ENCODE data around the gene UBXN10.

The UBXN10 gene, protein sequence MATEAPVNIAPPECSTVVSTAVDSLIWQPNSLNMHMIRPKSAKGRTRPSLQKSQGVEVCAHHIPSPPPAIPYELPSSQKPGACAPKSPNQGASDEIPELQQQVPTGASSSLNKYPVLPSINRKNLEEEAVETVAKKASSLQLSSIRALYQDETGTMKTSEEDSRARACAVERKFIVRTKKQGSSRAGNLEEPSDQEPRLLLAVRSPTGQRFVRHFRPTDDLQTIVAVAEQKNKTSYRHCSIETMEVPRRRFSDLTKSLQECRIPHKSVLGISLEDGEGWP
- total RNA-seq = 0.42 to 0.87 reads per million in 2 experiments

DNA sequence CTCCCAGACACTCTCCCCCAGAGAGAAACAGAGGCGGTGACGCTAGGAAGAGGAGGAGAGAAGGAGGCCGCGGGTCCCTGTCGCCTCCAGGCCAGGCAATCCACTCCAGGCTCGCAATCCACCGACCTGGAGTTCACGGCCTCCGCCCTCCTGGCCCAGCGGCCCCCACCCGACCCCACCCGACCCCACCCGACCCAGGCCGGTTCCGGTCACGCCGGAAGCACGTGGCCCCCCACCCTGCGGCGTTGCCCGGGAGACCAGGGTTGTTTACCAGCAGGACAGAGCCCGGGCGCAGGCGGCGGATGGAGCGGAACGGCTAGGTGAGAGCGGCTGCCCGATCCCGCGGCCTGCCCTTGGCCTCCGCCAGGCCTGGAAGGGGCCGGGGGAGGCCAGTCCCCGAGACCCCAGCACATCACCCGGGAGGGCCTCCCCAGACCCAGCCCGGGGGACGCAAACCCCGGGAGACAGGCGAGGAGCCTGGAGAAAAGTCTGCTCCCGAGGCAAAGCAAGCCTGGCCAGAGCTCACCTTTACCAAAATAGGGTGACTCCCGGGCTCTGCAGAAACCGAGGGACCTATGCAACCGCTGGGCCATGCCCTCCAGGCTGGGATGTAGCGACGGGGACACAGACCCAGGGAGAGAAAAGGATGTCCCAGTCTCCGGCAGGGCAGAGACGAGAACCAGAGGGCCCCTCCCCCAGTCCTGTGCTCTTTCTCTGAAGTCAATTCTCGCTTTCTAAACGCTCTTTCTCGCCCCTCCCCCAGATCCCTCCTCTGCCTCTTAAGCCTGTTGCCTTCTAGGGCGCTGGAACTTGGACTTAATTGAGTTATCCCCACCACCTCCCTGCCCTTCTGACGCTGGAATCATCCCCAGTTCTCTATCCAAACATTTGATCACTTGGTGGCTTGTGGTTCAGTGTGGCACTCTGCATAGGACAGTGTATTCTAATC lies at the start of gene UBXN10, which contains the start of gene PLA2G2C:
TSS of gene UBXN10 (plus strand) at position 263 of the 949 bp plus-strand sequence. CDS start 4,466 bp downstream, outside the sequence.
TSS of gene PLA2G2C (minus strand) at position 685 of the 949 bp plus-strand sequence. CDS start 9,155 bp downstream, outside the sequence.
- peak; percentile 14 for DNase-seq (ENCODE audit: low read depth)

DNA sequence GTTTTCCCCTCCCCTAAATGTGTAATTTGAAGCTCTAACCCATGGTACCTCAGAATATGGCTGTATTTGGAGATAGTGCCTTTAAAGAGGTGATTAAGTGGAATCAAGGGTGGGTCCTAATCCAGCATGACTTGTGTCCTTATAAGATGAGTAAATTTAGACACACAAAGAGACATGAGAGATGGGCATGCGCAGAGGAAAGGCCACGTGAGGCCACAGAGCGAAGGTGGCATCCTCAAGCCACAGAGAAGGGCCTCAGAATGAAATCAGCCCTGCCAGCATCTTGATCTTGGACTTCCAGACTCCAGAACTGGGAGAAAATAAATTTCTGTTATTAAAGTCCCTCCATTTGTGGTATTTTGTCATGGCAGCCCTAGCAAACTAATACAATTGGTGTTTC lies 49.6 kb upstream of the UBXN10 start:
- no peak for DNase-seq (ENCODE audit: low read depth)

DNA sequence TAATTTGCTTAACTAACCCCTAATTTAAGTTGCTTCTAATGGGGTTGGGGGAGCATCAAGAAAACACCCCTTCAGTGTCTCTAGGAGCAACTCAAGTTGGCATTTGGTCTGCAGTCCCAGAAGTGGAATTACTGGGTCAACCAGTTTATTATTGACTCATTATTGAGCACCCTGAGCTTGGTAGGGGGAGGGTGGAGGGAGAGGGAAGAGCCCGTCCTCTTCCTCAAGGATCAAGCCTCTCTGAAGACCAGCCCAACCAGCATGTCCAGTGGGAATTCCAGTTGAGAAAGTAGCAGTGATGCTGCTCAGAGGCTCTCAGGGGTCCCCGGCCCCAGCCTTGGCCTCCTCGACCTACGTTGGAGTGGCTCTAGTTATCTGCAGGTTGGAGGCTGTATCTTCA lies 48.8 kb upstream of the UBXN10 start:
- DNase-seq (ENCODE audit: low read depth) = no peak

DNA sequence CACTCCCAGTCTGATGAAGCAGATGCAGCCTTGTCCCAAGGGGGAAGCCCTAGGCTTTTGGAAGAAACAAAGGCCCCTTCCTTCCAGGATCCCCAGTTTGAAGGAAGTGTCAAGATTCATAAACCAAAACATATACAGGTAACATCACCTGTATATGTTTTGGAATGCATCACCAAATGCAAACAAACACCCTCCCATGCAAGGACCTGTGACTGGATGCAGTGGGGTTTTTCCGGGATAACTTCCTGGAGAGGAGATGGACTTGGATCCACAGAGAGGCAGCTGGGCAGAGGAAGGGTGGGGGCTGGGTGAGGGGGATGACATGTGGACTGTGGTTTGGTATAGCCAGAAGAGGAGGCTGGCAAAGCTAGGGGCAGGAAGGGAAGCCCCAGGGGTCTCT lies 48.3 kb upstream of the UBXN10 start:
- no peak for DNase-seq (ENCODE audit: low read depth)

DNA sequence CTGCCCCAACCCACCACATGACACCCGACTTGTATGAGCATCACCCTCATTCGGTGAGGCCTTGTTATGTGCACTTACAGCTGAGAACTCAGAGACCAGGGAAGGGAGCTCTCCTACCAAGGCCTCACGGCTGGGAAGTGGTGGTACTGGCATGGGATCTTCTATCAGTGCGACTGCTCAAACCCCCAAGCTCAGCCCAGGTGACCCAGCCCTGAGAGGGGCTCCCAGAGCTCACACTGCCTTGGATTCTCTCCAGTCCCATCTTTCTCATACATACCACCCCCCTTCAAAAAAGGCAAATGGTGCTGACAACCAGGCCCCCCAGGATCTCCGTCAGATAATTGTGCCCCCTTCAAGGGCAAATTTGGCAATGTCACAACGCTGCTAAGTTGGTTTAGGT lies 47.5 kb upstream of the UBXN10 start:
- DNase-seq (ENCODE audit: low read depth) = no peak

DNA sequence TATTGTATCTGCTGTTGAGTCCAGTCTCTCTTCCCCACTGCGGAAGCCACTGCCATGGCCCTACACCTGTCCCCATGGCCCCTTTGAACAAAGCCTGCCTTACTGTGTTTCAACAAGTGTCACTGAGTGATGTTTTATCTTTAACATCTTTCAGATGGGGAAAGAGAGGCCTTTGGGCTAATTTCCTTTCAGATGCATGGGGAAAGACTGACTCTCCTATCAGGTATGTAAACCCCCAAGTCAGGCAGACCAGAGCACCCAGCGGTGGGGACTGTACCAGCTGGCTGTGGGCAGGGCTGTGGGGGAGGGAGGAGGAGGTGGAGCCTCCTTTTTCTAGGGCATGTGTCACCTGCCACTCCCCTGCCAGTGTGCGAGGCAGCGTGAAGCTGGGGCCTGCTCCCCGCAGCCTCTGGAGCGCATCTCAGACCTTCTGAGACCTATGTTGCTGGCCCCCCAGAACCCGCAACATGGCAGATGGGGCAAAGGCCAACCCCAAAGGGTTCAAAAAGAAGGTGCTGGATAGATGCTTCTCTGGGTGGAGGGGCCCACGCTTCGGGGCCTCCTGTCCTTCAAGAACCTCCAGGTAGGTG lies 46.8 kb upstream of the UBXN10 start, which contains the start of gene PLA2G2F:
TSS of gene PLA2G2F (plus strand) at position 363 of the 590 bp plus-strand sequence. CDS start at position 468, 105 bp downstream.
- DNase-seq (ENCODE audit: low read depth) = no peak

DNA sequence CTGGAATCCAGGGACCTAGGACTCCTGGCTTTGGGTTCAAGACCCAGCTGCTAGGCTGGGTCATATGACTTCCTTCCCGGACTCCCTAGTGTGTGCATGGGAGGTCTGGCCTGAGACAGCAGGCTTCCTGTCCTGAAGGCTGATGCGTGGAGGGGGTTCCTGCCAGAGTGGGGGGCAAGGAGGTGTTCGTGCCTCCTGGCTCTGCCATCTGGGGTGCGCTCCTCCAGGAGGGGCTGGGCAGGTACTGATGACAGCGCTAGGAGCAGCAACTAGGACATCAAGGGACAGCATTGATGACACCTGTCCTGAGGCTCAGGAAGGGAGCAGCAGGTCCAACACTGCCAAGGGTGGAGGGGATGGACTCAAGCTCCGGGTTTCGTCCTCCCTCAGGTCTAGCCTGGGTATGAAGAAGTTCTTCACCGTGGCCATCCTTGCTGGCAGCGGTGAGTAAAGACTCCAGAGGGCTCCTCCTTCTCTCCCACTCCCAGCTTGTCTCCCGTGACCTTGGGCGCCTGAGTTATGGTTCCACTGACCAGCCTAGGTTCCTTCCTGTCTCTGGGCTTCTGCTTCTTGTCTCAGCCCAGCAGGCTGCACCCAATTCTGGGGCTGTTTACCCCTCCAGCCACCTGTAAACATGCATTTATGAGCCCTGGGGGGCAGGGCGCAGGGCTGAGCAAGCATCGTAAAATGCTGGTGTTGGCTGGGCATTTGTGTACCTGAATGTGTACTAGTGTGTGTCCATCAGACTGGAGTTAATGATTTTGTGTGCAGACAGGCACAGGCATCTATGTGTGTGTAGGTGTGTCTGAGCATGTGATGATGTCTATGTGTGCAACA lies 45.9 kb upstream of the UBXN10 start:
- no peak for DNase-seq (ENCODE audit: low read depth)

DNA sequence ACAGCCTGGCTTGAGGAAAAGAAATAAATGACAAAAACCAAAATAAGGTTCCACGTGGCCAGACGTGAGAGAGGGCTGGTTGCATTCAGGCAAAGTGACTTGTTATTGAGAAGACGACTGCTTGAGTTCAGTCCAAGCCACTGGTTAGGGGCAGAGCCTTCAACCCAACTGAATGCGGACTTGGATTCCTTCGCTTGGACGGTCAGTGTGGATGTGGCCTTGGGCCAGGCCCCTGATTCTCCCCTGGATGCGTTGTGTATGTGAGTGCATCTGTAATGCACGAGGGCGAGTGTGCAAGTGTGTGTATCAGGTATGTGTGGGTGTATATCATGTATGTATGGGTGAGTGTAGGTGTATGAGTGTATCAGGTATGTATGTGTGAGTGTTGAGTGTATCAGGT lies 44.9 kb upstream of the UBXN10 start:
- no peak for DNase-seq (ENCODE audit: low read depth)

DNA sequence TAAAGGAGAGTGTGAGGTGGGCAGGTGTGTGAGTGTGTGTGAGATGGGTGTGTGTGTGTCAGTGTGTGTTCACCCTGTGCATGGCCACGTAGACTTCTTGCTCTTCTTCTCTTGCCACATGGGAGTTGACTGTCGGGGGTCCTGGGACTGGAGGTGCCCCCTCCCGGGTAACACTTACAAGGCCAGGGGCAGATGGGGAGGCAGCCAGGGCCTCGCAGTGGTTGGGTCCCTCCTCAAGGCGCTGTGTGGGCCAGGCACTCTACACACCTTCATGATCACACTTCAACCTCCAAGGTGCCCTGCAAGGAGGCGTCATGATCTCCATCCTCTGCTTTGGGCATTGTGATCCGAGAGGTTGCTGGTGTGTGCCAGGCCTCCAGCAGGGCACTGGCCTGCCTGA lies 44.4 kb upstream of the UBXN10 start:
- no peak for DNase-seq (ENCODE audit: low read depth)

DNA sequence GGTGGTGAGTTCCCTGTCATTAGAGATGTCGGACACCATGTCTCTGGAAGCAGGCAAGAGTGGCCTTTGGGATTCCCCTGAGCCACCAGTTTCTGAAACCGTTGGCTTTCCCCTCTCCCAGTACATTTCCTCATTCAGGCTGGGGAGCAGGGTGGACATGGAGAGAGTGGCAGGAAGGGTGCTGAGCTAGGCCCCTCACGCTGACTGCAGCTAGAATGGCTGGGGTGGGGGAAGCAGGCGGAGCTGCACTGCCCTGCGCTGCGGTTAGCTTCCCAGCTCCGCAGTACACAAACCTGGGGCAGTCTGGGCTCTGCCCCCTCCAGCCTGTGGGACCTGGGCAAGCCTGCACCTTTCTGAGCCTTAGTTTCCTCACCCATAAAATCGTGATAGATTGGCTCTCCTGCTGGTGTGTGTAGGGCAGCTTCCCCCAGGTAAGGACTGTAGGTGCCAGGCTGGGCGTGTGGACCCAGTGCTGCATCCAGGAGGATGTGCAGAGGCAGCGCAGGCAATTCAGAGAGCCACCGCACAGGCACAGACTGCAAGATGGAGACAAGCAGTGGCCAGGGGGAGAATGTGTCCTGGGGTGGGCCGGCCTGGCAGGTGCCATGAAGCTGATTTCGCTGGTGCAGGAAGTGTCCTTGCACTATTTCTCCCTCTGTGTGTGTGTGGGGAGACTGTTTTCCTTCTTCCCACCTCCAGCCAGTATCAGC lies 43.7 kb upstream of the UBXN10 start:
- DNase-seq (ENCODE audit: low read depth) = no peak

DNA sequence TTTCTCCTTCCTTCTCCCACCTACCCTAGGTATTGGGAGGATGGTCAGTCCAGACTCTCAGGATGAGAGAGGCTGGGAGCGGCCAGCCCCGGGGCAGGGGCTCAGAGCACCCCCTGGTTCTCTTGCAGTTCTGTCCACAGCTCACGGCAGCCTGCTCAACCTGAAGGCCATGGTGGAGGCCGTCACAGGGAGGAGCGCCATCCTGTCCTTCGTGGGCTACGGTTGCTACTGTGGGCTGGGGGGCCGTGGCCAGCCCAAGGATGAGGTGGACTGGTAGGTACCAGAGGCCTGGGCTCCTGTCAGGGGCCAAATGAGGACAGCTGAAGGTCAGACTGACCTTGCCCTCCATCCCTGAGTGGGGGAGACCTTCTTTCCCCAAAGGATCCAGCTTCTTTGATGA lies 42.6 kb upstream of the UBXN10 start:
- DNase-seq (ENCODE audit: low read depth) = no peak

DNA sequence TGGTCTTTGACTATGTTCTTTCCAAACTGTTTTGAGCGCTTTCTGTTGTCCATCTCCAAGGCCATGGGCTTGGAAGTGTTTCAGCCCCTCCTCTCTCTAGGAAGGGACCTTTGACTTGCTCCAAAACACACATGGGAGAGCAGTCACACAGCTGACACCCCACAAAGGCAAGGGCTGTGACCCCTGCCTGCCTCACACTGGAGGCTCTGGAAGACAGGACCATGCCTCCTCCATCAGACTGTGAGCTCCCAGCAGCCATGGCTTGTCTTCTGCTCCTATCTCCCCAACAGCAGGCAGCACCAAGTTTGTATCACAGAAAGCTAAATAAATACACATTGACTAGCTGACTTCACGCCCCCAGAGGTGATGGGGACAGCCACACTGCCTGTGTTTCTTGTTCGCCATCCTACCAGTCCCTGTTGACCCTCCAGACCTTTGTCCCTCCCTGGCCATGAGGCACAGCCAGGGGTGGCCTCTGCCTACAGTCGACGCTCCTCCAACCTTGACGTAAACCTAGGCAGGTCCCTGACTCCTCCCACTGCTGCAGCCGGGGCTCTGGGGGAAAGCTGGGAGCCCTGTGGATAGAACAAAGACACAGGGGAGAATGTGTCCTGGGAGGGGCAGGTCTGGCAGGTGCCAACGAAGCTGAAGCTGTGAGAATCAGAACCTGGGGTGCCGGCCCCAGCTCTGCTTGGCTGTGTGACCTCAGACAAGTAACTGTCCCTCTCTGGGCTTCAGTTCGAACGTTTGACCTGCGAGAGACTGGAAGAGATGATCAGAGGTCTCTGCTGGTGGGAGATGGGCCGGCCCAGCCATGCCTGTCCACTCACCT lies 41.9 kb upstream of the UBXN10 start:
- no peak for DNase-seq (ENCODE audit: low read depth)

DNA sequence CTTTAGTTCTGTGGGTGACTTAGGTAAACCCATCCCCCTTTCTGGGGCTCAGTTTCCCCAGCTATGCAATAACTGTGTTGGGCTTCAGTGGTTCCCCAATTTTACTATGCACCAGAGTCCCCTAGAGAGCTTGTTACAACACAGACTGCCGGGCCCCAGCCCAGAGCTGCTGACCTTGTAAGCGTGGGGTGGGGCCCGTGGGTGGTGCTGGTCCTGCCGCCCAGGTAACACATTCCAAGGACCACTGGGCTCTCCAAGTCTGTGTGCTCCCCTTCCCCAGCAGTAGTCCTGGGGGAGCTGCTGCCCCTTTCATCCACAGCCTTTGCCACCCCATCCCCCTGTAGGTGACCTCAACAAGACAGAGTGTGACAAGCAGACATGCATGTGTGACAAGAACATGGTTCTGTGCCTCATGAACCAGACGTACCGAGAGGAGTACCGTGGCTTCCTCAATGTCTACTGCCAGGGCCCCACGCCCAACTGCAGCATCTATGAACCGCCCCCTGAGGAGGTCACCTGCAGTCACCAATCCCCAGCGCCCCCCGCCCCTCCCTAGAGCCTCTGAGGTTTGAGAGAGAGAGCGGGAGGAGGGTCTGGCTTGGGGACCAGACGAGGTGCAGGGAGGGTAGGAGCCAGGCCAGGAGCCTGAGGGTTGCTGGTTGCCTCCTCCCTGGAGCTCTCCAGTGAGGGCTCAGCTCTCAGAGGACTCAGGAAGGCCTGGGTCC lies 37.9 kb upstream of the UBXN10 start:
- DNase-seq (ENCODE audit: low read depth) = no peak

DNA sequence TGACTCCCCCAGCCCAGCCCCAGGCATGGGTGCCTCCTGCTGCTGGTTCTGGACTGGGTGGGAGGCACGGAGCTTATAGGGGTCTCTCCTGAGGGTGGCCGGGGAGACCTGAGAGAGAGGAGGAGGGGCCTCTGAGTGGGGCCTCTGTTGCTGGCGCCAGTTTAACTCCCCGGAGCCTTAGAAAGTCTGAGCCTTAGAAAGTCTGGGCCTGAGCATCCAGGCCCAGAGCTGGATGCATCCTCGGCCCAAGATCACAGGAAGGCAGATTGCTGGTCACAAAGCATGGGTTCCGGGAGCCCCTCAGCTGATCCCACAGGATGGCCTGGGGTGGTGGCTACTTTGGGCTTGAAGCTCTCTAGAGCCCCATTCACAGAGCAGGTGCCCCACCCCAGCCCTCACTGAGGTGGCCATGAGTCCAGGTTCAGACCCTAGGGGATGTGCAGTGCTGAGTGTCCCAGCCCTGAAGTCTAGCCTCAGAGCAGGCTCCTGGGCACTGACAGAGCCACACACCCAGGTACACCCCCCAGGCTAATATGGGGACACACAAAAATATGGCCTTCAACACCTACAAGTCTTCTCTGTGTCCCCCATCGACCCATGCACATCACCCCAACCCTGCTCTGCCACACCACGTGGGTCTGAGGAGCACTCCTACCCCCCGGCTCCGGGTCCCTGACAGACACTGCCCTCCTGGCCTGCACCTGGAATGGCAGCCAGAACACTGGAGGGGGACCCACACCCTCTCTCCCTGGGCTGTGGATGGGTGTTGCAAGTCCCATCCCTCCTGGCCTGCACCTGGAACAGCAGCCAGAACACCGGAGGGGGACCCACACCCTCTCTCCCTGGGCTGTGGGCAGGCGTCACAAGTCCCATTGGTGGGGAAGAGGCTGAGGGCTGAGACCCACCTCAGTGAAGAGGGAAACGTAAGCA lies 37.1 kb upstream of the UBXN10 start:
- no peak for DNase-seq (ENCODE audit: low read depth)

DNA sequence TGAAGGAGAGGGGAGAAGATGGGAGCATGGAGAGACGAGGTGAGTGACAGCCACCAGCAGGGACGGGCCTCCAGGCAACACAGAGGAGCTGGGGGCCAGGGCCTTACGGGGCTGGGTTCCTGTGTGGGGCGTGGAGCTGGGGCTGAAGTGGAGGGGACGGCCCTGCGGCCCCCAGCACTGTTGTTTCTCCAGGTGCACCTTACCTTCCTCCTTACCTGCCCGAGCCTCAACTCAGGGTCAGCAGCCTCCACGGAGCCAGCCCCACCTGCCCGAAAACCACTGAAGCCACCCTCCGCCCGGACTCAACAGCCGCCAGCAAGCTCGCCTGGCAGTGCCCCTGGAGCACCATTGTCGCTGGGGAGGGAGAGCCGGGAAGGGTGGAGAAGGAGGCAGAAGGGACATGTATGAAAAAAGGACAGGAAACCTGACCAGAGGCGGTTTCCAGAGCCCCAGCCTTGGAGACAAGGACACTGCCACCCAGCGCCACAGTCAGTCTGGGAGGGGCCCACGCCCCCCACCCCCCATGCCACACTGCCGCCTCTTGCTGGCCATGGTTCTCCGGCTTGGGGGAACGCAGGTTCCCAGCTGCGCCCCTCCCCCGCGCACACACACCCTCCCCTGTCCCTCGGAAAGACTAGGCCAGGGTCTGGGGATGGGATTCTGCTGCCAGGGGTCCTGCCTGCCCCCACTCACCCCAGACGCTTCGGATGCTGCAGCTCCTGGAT lies 36.1 kb upstream of the UBXN10 start:
- DNase-seq (ENCODE audit: low read depth) = no peak

DNA sequence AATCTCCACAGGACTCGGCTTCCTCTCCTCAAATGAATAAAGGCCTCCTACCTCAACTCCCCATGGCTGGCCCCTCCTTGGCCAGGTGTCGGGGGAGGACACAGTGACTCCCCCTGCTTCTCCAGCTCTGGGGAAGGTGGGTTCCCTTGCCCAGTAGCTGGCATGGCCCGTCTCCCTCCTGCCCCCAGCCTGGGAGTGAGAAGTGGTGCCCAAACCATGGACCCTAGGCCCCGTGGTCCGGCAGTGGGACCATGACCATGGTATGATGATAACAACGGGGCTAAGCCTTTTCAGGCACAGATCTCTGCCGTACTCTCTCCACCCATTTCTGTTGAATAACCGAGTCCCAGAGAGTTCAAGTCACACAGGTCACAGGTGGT lies 35.6 kb upstream of the UBXN10 start:
- no peak for DNase-seq (ENCODE audit: low read depth)

DNA sequence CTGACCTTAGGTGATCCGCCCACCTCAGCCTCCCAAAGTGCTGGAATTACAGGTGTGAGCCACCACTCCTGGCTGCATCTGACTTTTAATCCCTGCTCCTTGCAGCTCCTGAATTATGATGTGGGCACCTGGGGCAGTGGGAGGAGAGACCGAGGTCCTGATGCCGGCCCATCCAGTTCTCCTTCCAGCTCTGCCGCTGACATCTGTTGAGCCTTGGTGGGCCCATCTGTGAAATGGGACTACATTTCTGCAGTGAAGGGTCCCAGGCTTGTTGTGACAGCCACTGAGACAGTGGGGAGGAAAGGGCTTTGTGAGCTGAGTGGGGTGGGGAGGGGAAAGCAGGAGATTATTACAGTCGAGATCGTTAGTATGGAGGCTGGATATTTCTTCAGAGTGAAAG lies 34.9 kb upstream of the UBXN10 start:
- DNase-seq (ENCODE audit: low read depth) = no peak

All from T follicular helper cell (primary cell).